Sigmoid colon (tissue), 7 donors: Measurements from ENCODE around the gene XPO1. TPM values are rescaled to one million over a fixed set of nuclear protein-coding genes. Genes with fewer than 3 reads are reported as not detected.
"Not testable (repeated sequence)": the region's sequence is repeated elsewhere in the genome, so short reads cannot be mapped to it uniquely, and the experiment has no call there.

Source experiments
- DNase-seq: peaks from one replicate; pipeline ENCODE4 v3.0.0-alpha.2; 2019
- H3K27ac ChIP-seq, 4 donors: fragments of 200-600 bp; sonication (generic); one replicate each; pipeline ENCODE4 v1.5.1; 2016 to 2019; ENCODE audit warnings: mild to moderate bottlenecking in 1 of 4
- H3K27me3 ChIP-seq, 3 donors: fragments of 200-600 bp; sonication (generic); one replicate each; pipeline ENCODE4 v1.5.1; 2019; ENCODE audit warnings: mild to moderate bottlenecking in 1 of 3
- H3K36me3 ChIP-seq, 4 donors: fragments of 200-600 bp; sonication (generic); one replicate each; pipeline ENCODE4 v1.5.1; 2016 to 2019
- H3K4me1 ChIP-seq, 4 donors: fragments of 200-600 bp; sonication (generic); one replicate each; pipeline ENCODE4 v1.5.1; 2017 to 2019
- H3K4me3 ChIP-seq, 4 donors: fragments of 200-600 bp; sonication (generic); one replicate each; pipeline ENCODE4 v1.5.1; 2017 to 2019; ENCODE audit warnings: mild to moderate bottlenecking in 2 of 4, moderate library complexity in 1 of 4
- H3K9me3 ChIP-seq, 4 donors: fragments of 200-600 bp in 3 of 4; sonication (generic) in 3 of 4; one replicate each; pipeline versions ENCODE4 v1.5.1 to v1.6.1; 2013 to 2019
- EP300 ChIP-seq, 4 donors: sonication (generic); formaldehyde crosslinking; IDR thresholded peaks; one replicate each; pipeline ENCODE4 v1.6.1; 2017; ENCODE audit warnings: antibody characterized with exemption in 4 of 4
- POLR2A ChIP-seq, 2 donors: fragments of 450-650 bp; IDR thresholded peaks; one replicate each; pipeline ENCODE4 v1.6.1; 2016; ENCODE audit warnings: antibody characterized with exemption in 2 of 2, mild to moderate bottlenecking in 2 of 2, moderate library complexity in 2 of 2
- POLR2AphosphoS5 ChIP-seq, 4 donors: sonication (generic); formaldehyde crosslinking; IDR thresholded peaks; one replicate each; pipeline ENCODE4 v1.6.1; 2017; ENCODE audit warnings: antibody characterized with exemption in 4 of 4
- WGBS, 2 donors: extraction: QIAGEN DNeasy Blood & Tissue Kit; methylation state at CpG; one replicate each; pipeline ENCODE4 v1.1.7; 2013; 5-methylcytosine and 5-hydroxymethylcytosine counted together
- intact Hi-C: fragments of 100-400 bp; cut with DNase I; formaldehyde crosslinking; loops from one replicate; pipeline ENCODE4 v1.15.1; 2023
- polyA plus RNA-seq, 3 donors: library from polyadenylated mRNA; stranded (reverse); fragments of 200-250 nt; gene quantifications; one replicate each; pipeline ENCODE4 v1.2.3, GENCODE V29; 2013
- total RNA-seq, 4 donors: library from RNA; depleted of rRNA; stranded (reverse); fragments of >200 nt; gene quantifications; one replicate each; pipeline ENCODE4 v1.1.0, GENCODE V29; 2016
- TF ChIP-seq, protein P1 (sequence below), 4 experiments: fragments of 450-650 bp in 3 of 4; fragments of 200-600 bp in 1 of 4; IDR thresholded peaks; one replicate each; pipeline ENCODE4 v1.5.1; 2016 to 2019; ENCODE audit warnings: antibody characterized with exemption in 4 of 4, mild to moderate bottlenecking in 3 of 4, moderate library complexity in 2 of 4
- donor health status: healthy with polysubstance abuse.
- donor health status: Bipolar disorder and iron deficiency.
- donor health status: healthy.

The XPO1 gene
- total and polyA plus RNA-seq, 7 donors: 23.4 to 460 (median 90.6) TPM

DNA sequence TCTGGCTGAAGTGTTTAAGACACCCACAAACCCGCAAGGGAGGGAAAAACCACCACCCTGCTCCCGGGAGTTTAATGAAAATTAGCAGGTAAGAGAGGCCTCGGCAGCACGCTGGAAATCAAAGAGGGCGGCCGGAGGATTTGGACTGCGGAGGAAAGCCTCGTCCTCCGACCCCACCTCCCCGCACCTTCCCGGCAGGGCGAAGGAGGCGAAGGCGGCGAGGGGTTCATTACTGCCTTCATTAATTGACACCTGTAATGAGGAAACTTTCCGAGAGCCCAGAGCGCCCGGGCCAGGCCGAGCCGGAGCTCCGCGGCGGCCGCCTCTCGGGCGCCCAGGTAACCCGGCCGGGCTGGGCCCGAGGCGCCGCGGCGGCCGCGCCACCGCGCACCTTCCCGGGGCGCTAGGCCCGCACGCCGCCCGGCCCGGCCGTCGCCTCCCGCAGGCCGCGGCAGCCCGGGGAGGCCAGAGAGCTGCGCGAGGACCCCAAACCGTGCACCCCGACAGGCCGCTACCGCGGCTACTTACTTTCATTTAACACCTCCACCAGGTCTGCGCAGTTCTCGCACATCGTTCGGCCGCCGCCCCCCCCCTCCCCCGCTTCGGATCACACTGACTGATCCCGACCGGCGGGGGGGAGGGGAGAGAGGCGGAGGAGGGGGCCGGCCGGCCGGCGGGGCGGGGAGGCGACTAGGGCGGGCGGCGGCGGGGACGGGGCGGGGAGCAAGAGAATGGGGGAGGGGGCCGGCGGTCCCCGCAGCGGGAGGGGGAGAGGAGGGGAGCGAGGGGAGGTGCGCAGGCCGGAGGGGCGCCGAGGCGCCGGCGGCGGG lies 67.8 kb downstream of the XPO1 start:
- intact Hi-C loops: loop anchor here (5.0 kb wide), 2 partner anchors 222 to 292 kb away; no protein-coding TSS in a partner anchor
- peak; percentile 94 for DNase-seq
- Histone ChIP-seq H3K4me3 (peak overlapping the region; percentile 79 to 90 (median 84)), H3K4me1 (peaks cover 0 to 46% (median 30%) of the 10 kb centered on the region in 4 donors), H3K27me3 (no peaks in the 10 kb centered on the region), H3K9me3 (no peaks in the 10 kb centered on the region), H3K27ac (peak overlapping the region; percentile 95 to 99 (median 97)), H3K36me3 (no peaks in the 10 kb centered on the region)
- WGBS, 2 donors: 1% methylated on average over 79 to 87 of the region's 94 CpGs
- TF ChIP-seq POLR2AphosphoS5 (IDR thresholded peaks at IDR 0.05) (peak; percentile 46 to 72 (median 51)), EP300 (IDR thresholded peaks at IDR 0.05) (no peak)
- TF ChIP-seq, protein P1, sequence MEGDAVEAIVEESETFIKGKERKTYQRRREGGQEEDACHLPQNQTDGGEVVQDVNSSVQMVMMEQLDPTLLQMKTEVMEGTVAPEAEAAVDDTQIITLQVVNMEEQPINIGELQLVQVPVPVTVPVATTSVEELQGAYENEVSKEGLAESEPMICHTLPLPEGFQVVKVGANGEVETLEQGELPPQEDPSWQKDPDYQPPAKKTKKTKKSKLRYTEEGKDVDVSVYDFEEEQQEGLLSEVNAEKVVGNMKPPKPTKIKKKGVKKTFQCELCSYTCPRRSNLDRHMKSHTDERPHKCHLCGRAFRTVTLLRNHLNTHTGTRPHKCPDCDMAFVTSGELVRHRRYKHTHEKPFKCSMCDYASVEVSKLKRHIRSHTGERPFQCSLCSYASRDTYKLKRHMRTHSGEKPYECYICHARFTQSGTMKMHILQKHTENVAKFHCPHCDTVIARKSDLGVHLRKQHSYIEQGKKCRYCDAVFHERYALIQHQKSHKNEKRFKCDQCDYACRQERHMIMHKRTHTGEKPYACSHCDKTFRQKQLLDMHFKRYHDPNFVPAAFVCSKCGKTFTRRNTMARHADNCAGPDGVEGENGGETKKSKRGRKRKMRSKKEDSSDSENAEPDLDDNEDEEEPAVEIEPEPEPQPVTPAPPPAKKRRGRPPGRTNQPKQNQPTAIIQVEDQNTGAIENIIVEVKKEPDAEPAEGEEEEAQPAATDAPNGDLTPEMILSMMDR (IDR thresholded peaks at IDR 0.05): no peak

DNA sequence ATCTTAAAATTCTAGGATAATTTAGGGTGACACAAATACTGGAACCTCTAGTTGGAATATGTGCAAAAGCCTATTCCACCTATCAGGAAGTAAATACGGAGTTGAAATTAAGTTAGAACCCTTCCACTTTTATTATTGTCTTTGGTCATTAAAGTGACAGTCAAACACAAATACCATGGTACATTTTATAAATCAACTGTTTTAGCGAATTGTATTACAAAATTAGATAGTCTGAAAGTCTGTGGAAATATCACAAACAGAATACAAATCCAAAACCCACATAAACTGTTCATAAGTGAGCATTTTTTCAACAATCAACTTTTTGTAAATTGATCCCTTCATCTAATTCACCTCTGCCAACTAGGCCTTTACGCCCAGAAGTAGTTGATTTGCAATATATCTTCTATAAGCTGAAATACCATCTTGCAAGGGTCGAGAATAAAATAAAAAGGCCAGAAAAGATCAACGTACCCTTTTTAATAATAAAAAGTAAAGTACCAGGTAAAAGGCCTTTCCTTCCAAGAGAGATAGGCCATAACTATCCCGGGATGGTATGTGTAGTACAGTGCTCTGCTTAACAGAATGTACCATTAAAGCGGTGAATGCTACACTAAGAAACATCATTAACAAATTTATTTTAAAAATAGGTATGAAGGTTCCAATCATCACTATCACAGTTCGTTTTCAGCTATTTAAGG lies 68.6 kb downstream of the XPO1 start:
- no peak for DNase-seq
- H3K36me3 ChIP-seq: no peaks in the 10 kb centered on the region
- H3K27ac ChIP-seq: peak overlapping the region; percentile 95 to 99 (median 97)
- no peak for TF ChIP-seq POLR2AphosphoS5 (IDR thresholded peaks at IDR 0.05)
- no peak for TF ChIP-seq POLR2A (IDR thresholded peaks at IDR 0.05)
- TF ChIP-seq, protein P1 (IDR thresholded peaks at IDR 0.05): no peak
- no peak for TF ChIP-seq EP300 (IDR thresholded peaks at IDR 0.05)
- H3K9me3 ChIP-seq: no peaks in the 10 kb centered on the region
- WGBS, 2 donors: 1 to 8% methylated on average over 8 of the region's 8 CpGs
- H3K4me1 ChIP-seq: peaks cover 0 to 53% (median 30%) of the 10 kb centered on the region in 4 donors
- peak overlapping the region; percentile 79 to 90 (median 84) for H3K4me3 ChIP-seq
- intact Hi-C loops: loop anchor here (5.0 kb wide), 2 partner anchors 223 to 293 kb away; no protein-coding TSS in a partner anchor
- no peaks in the 10 kb centered on the region for H3K27me3 ChIP-seq

DNA sequence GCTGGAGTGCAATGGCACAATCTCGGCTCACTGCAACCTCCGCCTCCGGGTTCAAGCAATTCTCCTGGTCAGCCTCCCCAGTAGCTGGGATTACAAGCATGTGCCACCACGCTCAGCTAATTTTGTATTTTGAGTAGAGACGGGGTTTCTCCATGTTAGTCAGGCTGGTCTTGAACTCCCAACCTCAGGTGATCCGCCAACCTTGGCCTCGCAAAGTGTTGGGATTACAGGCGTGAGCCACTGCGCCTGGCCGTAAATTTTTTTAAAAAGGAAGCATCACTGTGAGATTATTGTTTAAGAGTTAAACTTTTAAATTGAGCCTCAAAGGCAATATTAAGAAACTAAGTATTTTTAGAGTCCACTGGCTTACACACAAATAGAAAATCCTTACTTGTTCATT lies 69.9 kb downstream of the XPO1 start:
- H3K9me3 ChIP-seq, H3K36me3 ChIP-seq, intact Hi-C loops, H3K4me3 ChIP-seq, H3K27me3 ChIP-seq, DNase-seq: not testable (repeated sequence)
- peak overlapping the region in 2 of 4 donors; percentile 97 to 99 for H3K27ac ChIP-seq
- peaks cover 0 to 63% (median 37%) of the 10 kb centered on the region in 4 donors for H3K4me1 ChIP-seq
- 80 to 93% methylated on average over 10 of the region's 10 CpGs for WGBS, 2 donors

DNA sequence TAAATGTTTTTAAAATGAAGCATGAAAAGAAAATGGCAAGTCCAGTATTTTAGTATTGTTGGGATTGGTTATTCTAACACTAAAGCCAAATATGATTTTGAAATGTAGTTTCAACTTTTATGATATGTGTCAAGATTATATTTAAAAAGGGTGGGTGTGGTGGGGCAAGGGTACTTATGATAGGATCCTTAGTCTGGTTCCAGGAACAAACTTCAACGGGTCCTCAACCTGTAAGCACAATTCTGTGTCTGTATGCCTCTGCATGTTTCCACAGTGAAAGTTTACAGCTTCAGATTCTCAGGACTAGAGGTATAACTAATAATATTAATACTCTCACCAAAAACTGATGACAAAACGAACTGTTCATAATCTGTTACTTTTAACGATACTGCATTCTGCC lies 73.1 kb downstream of the XPO1 start:
- WGBS, 2 donors: 16 to 61% methylated on average over 3 of the region's 3 CpGs
- DNase-seq: no peak
- H3K4me1 ChIP-seq: peaks cover 0 to 69% (median 34%) of the 10 kb centered on the region in 4 donors

More for the DNA sequence above, 73.1 kb downstream of the XPO1 start:
- Histone ChIP-seq H3K27ac (no peak overlapping the region), H3K9me3 (no peaks in the 10 kb centered on the region), H3K4me3 (no peak overlapping the region), H3K36me3 (no peaks in the 10 kb centered on the region), H3K27me3 (no peaks in the 10 kb centered on the region)
- TF ChIP-seq POLR2AphosphoS5 (IDR thresholded peaks at IDR 0.05): no peak
- TF ChIP-seq, protein P1 (IDR thresholded peaks at IDR 0.05): no peak
- intact Hi-C loops: no loop called here
